AML-193 (cell line): ENCODE results near the gene SNX15.
A peak's percentile ranks its signal among the peaks of the same experiment; 100 is the strongest.
"Not testable (repeated sequence)": the region's sequence is repeated elsewhere in the genome, so short reads cannot be mapped to it uniquely, and the experiment has no call there.

Source experiments
- DNase-seq, 2 experiments: peaks; one replicate each; lab custom pipeline; 2025; lab: John Stamatoyannopoulos, UW

Gene SNX15

GRCh38 chr11:65014726-65015227 is 12.5 kb upstream of the SNX15 start:
- DNase-seq, result peak in 1 of 2 experiments; percentile 20

DNA sequence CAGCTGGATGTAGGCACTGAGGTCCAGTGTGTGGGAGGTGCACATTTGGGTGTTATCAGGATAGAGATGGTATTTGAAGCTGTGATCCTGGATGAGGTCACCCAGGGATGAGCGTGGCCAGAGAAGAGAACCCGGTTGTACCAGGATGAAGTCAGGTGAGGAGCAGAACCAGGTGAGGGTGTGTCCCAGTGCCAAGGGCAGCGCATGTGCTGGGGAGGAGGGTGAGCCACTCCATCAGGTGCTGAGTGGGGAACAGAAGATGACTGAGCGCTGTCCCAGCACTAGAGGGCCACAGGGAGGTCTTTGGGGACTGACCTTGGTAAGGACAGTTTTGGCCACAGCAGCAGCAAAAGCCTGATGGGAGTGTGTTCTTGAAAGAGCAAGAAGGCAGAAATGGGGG is 10.5 kb upstream of the SNX15 start:
- DNase-seq, result no peak

DNA sequence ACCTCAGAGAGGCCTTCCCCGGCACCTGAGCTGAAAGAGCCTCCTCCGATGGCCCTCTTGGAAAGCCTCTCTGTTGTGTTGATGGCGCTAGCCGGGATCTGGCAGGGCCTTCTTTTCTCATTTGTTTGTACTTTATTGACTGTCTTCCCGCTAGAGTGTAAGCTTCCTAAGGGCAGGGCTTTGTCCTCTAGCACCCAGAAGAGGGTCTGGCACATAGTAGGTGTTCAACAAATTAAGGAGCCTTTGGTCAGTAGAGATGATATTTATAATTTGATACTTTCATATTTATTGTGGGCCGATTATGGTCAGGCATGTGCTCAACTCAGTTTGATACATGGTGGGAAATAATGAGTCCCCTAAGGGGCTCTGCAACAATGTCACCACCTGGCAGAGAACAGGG is 9.3 kb upstream of the SNX15 start:
- no peak for DNase-seq

DNA sequence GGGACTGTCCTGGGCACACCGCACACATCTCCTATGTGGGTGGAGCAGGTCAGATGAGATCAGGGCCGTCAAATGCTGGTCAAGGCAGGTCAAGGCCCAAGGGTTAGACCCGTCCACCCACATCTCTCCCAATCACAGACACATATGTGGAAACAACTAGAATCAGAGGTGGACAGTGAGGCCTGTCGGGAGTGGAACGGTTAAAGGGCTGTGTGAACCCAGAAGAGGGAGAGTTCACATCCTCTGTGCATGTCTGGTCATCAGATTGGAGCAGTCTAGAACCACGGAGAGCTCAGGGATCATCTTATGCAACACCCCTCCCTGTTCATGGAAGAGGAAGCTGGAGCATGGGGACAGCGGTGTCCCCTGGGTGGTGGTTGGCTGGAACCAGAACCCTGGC is 7.4 kb upstream of the SNX15 start:
- DNase-seq, result no peak

- no peak for DNase-seq
Measured at GRCh38 chr11:65021003-65021402, 6.2 kb upstream of the SNX15 start.

DNA sequence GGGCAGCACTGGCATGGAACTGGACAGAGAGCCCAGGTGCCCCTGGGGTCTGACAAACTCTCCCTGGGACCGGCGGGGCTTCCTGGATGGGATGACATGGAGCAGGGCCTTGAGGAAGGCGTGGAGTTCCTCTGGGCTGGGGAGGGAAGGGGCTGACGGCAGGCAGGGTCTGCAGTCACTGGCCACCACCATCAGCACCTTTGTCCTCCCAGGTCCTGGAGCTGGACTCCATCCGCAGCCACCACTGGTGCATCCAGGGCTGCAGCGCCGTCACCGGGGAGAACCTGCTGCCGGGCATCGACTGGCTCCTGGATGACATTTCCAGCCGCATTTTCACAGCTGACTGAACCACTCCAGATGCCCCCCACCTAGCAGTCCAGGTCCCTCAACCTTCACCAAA is 5.7 kb upstream of the SNX15 start:
- DNase-seq, result no peak

GRCh38 chr11:65023502-65023901 is 3.7 kb upstream of the SNX15 start:
- not testable (repeated sequence) for DNase-seq

DNA sequence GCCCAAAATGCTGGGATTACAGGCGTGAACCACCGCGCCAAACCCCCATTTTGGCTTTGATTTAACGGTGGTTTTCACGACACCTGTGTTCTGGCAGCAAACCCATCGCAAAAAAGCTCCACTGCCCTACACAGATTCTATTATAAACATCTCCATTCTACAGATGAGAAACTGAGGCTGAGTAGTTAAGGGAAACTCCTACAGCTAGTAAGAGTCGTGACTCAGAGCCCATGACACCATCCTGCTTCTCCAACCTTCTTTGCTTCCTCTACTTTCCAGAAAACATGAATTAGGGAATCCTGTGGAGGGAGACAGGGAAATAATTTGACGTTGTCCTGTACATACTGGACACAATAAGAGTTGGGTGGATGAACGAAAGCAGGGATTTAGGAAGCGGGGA is 429 bp upstream of the SNX15 start:
- DNase-seq, result no peak

DNA sequence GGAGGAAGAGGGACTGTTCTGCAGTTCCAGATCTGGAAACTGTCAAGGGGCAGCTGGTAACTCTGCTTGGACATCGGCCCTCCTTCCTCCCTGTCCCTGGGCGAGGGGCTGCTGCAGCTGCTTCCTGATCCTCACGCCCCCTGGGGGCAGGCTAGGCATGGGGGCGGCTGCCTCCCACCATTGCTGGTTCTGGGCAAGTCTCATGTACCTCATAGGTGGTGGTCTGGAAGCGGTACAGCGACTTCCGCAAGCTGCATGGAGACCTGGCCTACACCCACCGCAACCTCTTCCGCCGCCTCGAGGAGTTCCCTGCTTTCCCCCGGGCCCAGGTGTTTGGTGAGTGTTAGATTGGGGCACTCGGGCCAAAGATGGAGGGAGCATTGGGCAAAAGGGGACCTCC is 5.0 kb downstream of the SNX15 start:
- DNase-seq, result no peak

GRCh38 chr11:65034423-65034822 is 7.2 kb downstream of the SNX15 start:
- no peak for DNase-seq

- DNase-seq, result no peak
Measured at GRCh38 chr11:65035579-65035978, 8.3 kb downstream of the SNX15 start.

- DNase-seq, result no peak
Measured at GRCh38 chr11:65036931-65037330, 9.7 kb downstream of the SNX15 start.

- DNase-seq, result no peak
Measured at GRCh38 chr11:65040520-65040846, 13.2 kb downstream of the SNX15 start.

DNA sequence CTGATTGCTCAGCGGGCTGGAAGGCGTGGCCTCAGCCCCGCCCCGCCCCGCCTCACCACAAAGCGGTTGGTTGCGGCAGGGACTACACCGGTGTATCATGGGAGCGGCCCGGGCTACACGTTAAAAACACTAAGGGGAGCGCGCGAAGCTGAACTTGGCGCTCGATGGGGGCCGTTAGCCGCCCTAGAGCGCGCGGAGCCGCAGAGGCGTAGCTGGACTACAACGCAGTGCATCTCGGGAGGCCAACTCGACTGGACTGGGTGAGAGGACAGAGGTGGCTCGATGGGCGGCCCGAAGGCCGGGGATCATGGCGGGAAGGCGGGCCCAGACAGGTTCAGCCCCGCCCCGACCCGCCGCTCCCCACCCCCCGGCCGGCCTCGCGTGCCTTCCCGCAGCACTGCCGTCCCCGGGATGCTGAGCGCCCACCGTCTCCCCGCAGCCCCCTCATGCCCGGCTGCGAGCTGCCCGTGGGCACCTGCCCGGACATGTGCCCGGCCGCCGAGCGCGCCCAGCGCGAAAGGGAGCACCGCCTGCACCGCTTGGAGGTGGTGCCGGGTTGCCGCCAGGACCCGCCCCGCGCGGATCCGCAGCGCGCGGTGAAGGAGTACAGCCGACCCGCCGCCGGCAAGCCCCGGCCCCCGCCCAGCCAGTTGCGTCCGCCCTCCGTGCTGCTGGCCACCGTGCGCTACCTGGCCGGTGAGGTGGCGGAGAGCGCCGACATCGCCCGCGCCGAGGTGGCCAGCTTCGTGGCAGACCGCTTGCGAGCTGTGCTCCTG is 13.8 kb downstream of the SNX15 start, which contains the start of gene SAC3D1:
Gene SAC3D1, plus strand, starts transcription at position 364 of the 776 bp plus-strand sequence. Its CDS starts 83 bp downstream, at position 447.
- DNase-seq, result peak; percentile 95 to 96

DNA sequence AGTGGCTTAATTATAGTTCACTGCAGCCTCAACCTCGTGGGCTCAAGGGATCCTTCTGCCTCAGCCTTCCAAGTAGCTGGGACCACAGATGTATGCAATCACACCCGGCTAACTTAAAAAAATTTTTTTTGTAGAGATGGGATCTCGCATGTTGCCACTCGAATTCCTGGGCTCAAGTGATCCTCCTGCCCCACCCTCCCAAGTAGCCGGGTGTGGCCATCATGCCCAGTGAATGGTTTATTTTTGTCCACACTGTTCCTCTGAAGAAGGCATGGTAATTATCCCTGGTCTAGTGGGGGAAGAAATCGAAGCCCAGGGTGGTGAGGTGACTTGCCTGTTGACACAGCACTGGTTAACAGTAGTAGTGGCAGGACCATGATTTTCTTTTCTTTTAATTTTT is 15.7 kb downstream of the SNX15 start:
- no peak for DNase-seq

DNA sequence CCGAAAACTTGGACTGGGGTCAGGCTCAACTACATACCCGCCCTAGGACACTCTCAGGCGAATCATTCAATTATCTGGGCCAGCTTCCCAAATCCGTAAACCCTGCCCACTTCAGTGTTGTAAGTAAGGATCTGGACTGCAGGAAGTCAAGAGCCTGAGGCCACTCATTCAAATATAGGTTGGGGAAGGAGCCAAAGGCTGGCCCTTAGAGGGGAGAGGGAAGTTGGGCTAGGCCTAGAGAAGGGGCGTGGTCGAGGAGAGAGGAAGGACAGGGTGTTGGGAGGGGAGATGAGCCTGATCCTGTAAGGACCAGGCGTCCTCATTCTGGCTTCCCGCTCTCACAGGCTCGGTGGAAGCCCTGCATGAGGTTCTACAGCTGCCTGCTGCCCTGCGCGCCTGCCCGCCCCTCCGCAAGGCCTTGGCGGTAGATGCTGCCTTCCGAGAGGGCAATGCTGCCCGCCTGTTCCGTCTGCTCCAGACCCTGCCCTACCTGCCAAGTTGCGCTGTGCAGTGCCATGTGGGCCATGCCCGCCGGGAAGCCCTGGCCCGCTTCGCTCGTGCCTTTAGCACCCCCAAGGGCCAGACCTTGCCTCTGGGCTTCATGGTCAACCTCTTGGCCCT is 16.8 kb downstream of the SNX15 start:
- peak; percentile 34 to 47 for DNase-seq

- no peak for DNase-seq
Measured at GRCh38 chr11:65045061-65045460, 17.8 kb downstream of the SNX15 start.

DNA sequence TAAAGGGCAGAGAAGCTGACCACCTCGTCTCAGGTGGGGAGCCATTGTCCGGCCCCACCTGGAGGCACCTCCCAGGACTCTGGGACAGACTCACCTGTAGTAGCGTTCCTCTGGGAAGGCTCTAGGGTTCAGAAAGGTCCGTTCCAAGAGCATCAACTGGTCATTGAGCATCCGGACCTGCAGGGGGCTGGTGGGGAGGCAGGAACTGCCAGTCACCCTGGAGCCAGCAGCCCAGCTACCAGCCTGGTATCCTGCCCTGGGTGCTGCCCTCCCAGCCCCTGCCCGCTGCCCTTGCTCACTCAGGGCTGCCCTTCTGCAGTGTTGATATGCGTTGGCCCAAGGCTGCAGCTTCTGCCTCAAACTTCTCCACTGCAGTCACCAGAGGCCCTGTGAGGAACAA is 18.5 kb downstream of the SNX15 start:
- DNase-seq, result no peak

DNA sequence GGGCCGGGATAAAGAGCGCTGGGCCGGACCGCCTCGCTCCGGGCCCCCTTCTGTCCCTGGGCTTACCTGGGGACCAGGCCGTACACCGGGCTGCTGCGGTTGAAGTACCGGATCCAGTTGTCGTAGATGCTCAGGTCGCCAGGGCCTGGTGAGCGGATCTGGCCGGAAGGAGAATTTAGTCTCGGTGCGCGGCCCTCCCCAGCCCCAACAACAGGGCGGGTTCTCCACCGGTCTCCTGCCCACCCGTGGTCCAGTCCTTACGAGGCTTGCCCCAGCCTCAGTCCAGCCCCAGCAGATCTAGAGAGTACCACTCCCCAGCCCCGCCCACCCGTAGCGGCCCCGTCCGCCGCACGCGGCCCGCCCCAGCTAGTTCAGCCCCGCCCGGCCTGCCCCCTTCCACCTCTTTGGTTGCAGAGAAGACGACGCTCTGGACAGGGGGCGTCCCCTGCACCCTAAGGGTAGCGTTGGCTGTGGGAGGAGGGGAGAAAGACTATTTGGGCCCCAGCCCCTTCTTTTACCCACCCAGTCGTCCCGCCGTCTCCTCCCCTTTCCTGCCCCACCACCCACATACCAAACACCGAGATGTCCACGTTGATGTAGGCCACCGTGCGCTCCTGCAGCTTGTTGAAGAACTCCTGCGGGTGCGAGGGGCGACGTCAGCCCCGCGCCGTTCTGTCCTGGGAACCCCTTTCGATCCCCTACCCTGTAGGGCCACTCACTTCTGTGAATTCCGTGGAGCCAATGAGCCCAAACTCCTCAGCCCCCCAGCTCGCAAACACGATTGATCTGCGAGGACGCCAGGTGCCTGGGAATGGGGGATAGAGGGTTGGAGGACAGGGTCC is 20.6 kb downstream of the SNX15 start:
- DNase-seq, result no peak

- DNase-seq, result no peak
Measured at GRCh38 chr11:65051398-65051858, 24.2 kb downstream of the SNX15 start.

DNA sequence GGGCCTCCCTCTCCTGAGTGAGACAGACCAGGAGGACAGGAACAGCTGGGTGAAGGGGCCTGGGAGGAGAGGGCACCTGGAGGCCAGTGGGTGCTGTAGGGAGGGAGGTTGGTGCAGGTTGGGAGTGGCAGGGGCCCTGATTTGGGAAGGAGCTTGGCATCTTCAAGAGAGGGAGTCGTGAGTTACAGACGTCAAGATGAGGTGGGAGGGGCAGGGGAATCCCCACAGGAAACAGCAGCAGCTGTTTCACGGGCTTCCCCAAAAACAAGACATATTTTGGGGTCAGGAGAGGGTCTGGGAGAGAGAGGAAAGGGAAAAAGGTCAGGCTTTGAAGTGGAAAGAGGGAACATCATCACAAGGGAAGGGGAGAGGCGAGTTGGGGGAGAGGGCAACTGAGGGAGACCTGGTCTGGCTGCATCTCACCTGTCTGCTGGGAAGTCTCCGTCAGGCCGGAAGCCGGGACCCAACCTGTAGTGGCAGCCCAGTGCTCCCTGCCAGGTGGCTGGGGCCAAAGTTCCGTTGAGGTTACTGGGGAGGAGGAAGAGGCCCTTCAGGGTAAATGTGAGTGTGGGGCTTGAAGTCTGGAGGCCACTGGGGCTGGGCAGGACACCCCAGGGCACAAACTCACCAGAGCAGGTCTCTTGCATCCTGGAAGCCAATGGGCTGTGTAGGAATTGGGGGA is 26.7 kb downstream of the SNX15 start:
- no peak for DNase-seq

DNA sequence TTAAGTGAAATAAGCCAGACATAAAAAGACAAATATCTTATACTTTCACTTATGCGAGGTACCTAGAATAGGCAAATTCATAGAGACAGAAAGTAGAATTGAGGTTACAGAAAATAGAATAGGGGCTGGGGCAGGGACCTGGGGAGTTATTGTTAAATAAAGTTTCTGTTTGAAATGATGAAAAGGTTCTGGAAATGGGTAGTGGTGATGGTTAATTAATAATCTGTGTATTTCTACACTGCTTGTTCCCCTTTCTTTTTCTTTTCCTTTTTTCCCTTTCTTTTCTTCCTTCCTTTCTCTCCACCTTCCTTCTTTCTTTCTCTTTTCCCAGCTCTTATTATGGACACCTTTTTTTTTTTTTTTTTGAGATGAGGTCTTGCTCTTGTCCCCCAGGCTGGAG is 28.3 kb downstream of the SNX15 start:
- no peak for DNase-seq
